GM18909 (cell line): ENCODE measurements around the gene DOCK4.

Experiments
- ATAC-seq: cut with Tn5 transposase; IDR thresholded peaks from one replicate; pipeline ENCODE4 v1.9.1; 2021; ENCODE audit warnings: mild to moderate bottlenecking; ENCODE audit not compliant: unreplicated experiment, poor library complexity

DOCK4 gene

GRCh38 chr7:112023282-112023681, 182.9 kb downstream of the DOCK4 start:
- ATAC-seq = no peak

- ATAC-seq = no peak
Observed at GRCh38 chr7:112022128-112022527, 184.1 kb downstream of the DOCK4 start.

GRCh38 chr7:112021379-112022044, 184.7 kb downstream of the DOCK4 start:
- ATAC-seq = no peak

- no peak for ATAC-seq
Observed at GRCh38 chr7:112020800-112021199, 185.4 kb downstream of the DOCK4 start.

- no peak for ATAC-seq
Observed at GRCh38 chr7:112019932-112020331, 186.3 kb downstream of the DOCK4 start.

- no peak for ATAC-seq
Observed at GRCh38 chr7:112018305-112019030, 187.7 kb downstream of the DOCK4 start.

- ATAC-seq = no peak
Observed at GRCh38 chr7:112015146-112015545, 191.1 kb downstream of the DOCK4 start.

GRCh38 chr7:112014347-112014746, 191.9 kb downstream of the DOCK4 start:
- ATAC-seq = no peak

GRCh38 chr7:112013274-112013673, 192.9 kb downstream of the DOCK4 start:
- no peak for ATAC-seq

- ATAC-seq = no peak
Observed at GRCh38 chr7:112012242-112012641, 194.0 kb downstream of the DOCK4 start.

- ATAC-seq = no peak
Observed at GRCh38 chr7:112010994-112011393, 195.2 kb downstream of the DOCK4 start.

- no peak for ATAC-seq
Observed at GRCh38 chr7:112010109-112010508, 196.1 kb downstream of the DOCK4 start.

- peak; percentile 88 for ATAC-seq
Observed at GRCh38 chr7:112009081-112009480, 197.1 kb downstream of the DOCK4 start.

- no peak for ATAC-seq
Observed at GRCh38 chr7:112007185-112007584, 199.0 kb downstream of the DOCK4 start.

- ATAC-seq = no peak
Observed at GRCh38 chr7:112006071-112006470, 200.1 kb downstream of the DOCK4 start.

GRCh38 chr7:112005205-112005775, 200.9 kb downstream of the DOCK4 start:
- ATAC-seq = no peak

GRCh38 chr7:112001091-112001826, 204.9 kb downstream of the DOCK4 start:
- ATAC-seq = no peak

- no peak for ATAC-seq
Observed at GRCh38 chr7:111998326-111998725, 207.9 kb downstream of the DOCK4 start.

GRCh38 chr7:111997546-111997945, 208.7 kb downstream of the DOCK4 start:
- no peak for ATAC-seq

GRCh38 chr7:111992601-111993000, 213.6 kb downstream of the DOCK4 start:
- ATAC-seq = no peak

GRCh38 chr7:111990643-111991042, 215.6 kb downstream of the DOCK4 start:
- ATAC-seq = no peak
